HCT116 (cell line): ENCODE data around the gene ASCL2. TPM values are rescaled to one million over a fixed set of nuclear protein-coding genes. Genes with fewer than 3 reads are reported as not detected.

Source experiments
- ATAC-seq: fragments of 200-7000 bp; cut with Tn5 transposase; 2 replicates; pipeline ENCODE4 v1.9.1; 2020; ENCODE audit warnings: mild to moderate bottlenecking, moderate library complexity
- BruUV-seq: library from RNA; stranded (reverse); fragments of 400-500 nt; replicated peaks from 2 replicates; lab custom pipeline; 2021; lab: Mats Ljungman, UMichigan
- CTCF ChIA-PET: fragments of 300-600 bp; sonication (Branson Sonifier 250); formaldehyde crosslinking; loops from one replicate; lab custom pipeline; 2021; ENCODE audit warnings: antibody characterized with exemption; lab: Charles Lee
- POLR2A ChIA-PET: fragments of 300-600, 350-600 bp; sonication (Branson Sonifier 250); formaldehyde crosslinking; loops from one replicate; lab custom pipeline; 2021; ENCODE audit warnings: antibody characterized with exemption; lab: Charles Lee
- RAD21 ChIA-PET, 2 experiments: fragments of 300-600 bp; sonication (Branson Sonifier 250); formaldehyde crosslinking; loops; one replicate each; lab custom pipeline; 2023; ENCODE audit warnings: low total read pairs in 2 of 2; ENCODE audit not compliant: uncharacterized antibody in 2 of 2, unreplicated experiment in 2 of 2, low non-redundant PET in 1 of 2; lab: Charles Lee
- DNase-seq: peaks from one replicate; pipeline ENCODE4 v3.0.0-alpha.2; 2010; ENCODE audit warnings: low read depth, low spot score
- H2AFZ ChIP-seq: fragments of 200-600 bp; shearing (Covaris generic), sonication (generic); 2 replicates; pipeline ENCODE4 v1.6.1; 2017; ENCODE audit warnings: low read depth, mixed run types, mixed read lengths, antibody characterized with exemption, low read length; ENCODE audit not compliant: poor library complexity, severe bottlenecking
- H3K27ac ChIP-seq: 2 replicates; pipeline ENCODE4 v1.5.1; 2012; ENCODE audit warnings: low read depth, low read length
- H3K27me3 ChIP-seq: fragments of 200-600 bp; sonication (generic); 2 replicates; pipeline ENCODE4 v1.6.1; 2016; ENCODE audit warnings: mixed run types, low read length, mixed read lengths; ENCODE audit not compliant: insufficient read depth
- H3K36me3 ChIP-seq, 2 experiments: fragments of 200-500 bp in 1 of 2; fragments of 200-600 bp in 1 of 2; sonication (Bioruptor generic) in 1 of 2; sonication (generic) in 1 of 2; 2 replicates each; pipeline versions ENCODE4 v1.5.1 to v1.6.1; 2014 to 2016; ENCODE audit warnings: low read length in 2 of 2, inconsistent platforms in 1 of 2, mixed read lengths in 1 of 2, mixed run types in 1 of 2; ENCODE audit not compliant: insufficient read depth in 2 of 2, control insufficient read depth in 1 of 2
- H3K4me1 ChIP-seq, 2 experiments: fragments of 200-600 bp in 1 of 2; sonication (generic) in 1 of 2; 2 replicates each; pipeline versions ENCODE4 v1.5.1 to v1.6.1; 2012 to 2017; ENCODE audit warnings: low read length in 2 of 2, inconsistent platforms in 1 of 2, mild to moderate bottlenecking in 1 of 2, mixed read lengths in 1 of 2, mixed run types in 1 of 2, moderate library complexity in 1 of 2; ENCODE audit not compliant: insufficient read depth in 2 of 2, control insufficient read depth in 1 of 2
- H3K4me2 ChIP-seq: fragments of 200-600 bp; sonication (generic); 2 replicates; pipeline ENCODE4 v1.6.1; 2017; ENCODE audit warnings: mixed run types, low read length, mixed read lengths
- H3K4me3 ChIP-seq, 2 experiments: fragments of 200-600 bp in 1 of 2; sonication (generic) in 1 of 2; replicated peaks in 1 of 2; 2 replicates each; pipeline ENCODE4 v1.5.1; 2011 to 2016; ENCODE audit warnings: low read length in 2 of 2, control low read depth in 1 of 2, low read depth in 1 of 2, mild to moderate bottlenecking in 1 of 2, mixed read lengths in 1 of 2, mixed run types in 1 of 2
- H3K79me2 ChIP-seq: fragments of 200-600 bp; sonication (generic); 2 replicates; pipeline ENCODE4 v1.6.1; 2017; ENCODE audit warnings: mild to moderate bottlenecking, mixed run types, low read length, moderate library complexity, mixed read lengths; ENCODE audit not compliant: insufficient read depth
- H3K9ac ChIP-seq: fragments of 200-600 bp; sonication (generic); 2 replicates; pipeline ENCODE4 v1.6.1; 2016; ENCODE audit warnings: low read length, mixed read lengths
- H3K9me2 ChIP-seq: fragments of 200-600 bp; sonication (generic), shearing (Covaris generic); 2 replicates; pipeline ENCODE4 v1.6.1; 2017; ENCODE audit warnings: mixed run types, mild to moderate bottlenecking, moderate library complexity; ENCODE audit not compliant: insufficient read depth
- H3K9me3 ChIP-seq, 2 experiments: fragments of 200-500 bp in 1 of 2; fragments of 200-600 bp in 1 of 2; sonication (Bioruptor generic) in 1 of 2; sonication (generic) in 1 of 2; 2 replicates each; pipeline ENCODE4 v1.6.1; 2014 to 2017; ENCODE audit warnings: low read length in 2 of 2, mixed read lengths in 2 of 2, inconsistent platforms in 1 of 2, low read depth in 1 of 2, mild to moderate bottlenecking in 1 of 2, mixed run types in 1 of 2, moderate library complexity in 1 of 2; ENCODE audit not compliant: control insufficient read depth in 1 of 2, insufficient read depth in 1 of 2
- H4K20me1 ChIP-seq: fragments of 200-600 bp; sonication (generic), shearing (Covaris generic); 2 replicates; pipeline ENCODE4 v1.6.1; 2017; ENCODE audit warnings: mixed run types, mild to moderate bottlenecking, moderate library complexity; ENCODE audit not compliant: insufficient read depth
- ATF3 ChIP-seq: IDR thresholded peaks from 2 replicates; pipeline ENCODE4 v1.6.1; 2012
- CEBPB ChIP-seq: IDR thresholded peaks from 2 replicates; pipeline ENCODE4 v1.6.1; 2012; ENCODE audit warnings: low read depth
- CTCF ChIP-seq, 3 experiments: fragments of 200-600 bp in 1 of 3; sonication (generic) in 1 of 3; IDR thresholded peaks in 2 of 3; conservative IDR thresholded peaks in 1 of 3; 2 replicates each; pipeline ENCODE4 v1.5.1; 2012 to 2017; ENCODE audit warnings: low read depth in 2 of 3, low read length in 2 of 3, antibody characterized with exemption in 1 of 3, borderline replicate concordance in 1 of 3, control low read depth in 1 of 3, mild to moderate bottlenecking in 1 of 3, mixed read lengths in 1 of 3, mixed run types in 1 of 3, moderate library complexity in 1 of 3; ENCODE audit not compliant: insufficient read depth in 1 of 3
- EGR1 ChIP-seq: IDR thresholded peaks from 2 replicates; pipeline ENCODE4 v1.6.1; 2012; ENCODE audit warnings: low read depth
- ELF1 ChIP-seq: IDR thresholded peaks from 2 replicates; pipeline ENCODE4 v1.6.1; 2012; ENCODE audit warnings: low read depth, borderline replicate concordance
- EZH2 ChIP-seq: fragments of 200-600 bp; sonication (generic); IDR thresholded peaks from 2 replicates; pipeline ENCODE4 v1.6.1; 2017; ENCODE audit warnings: antibody characterized with exemption, mixed run types
- EZH2phosphoT487 ChIP-seq: fragments of 200-600 bp; IDR thresholded peaks from 2 replicates; pipeline ENCODE4 v1.6.1; 2018; ENCODE audit warnings: antibody characterized with exemption, borderline replicate concordance
- FOSL1 ChIP-seq: IDR thresholded peaks from 2 replicates; pipeline ENCODE4 v1.6.1; 2012; ENCODE audit warnings: low read depth
- MAX ChIP-seq: IDR thresholded peaks from 2 replicates; pipeline ENCODE4 v1.6.1; 2012
- POLR2A ChIP-seq: IDR thresholded peaks from 2 replicates; pipeline ENCODE4 v1.7.0; 2011; ENCODE audit warnings: borderline replicate concordance; ENCODE audit not compliant: insufficient read depth, insufficient read length; ENCODE audit errors: extremely low read depth
- POLR2AphosphoS5 ChIP-seq: IDR thresholded peaks from 2 replicates; pipeline ENCODE4 v1.6.1; 2011; ENCODE audit warnings: mild to moderate bottlenecking, low read depth, low read length, moderate library complexity
- RAD21 ChIP-seq: IDR thresholded peaks from 2 replicates; pipeline ENCODE4 v1.6.1; 2012; ENCODE audit warnings: low read depth, mild to moderate bottlenecking
- SP1 ChIP-seq: IDR thresholded peaks from 2 replicates; pipeline ENCODE4 v1.6.1; 2012; ENCODE audit warnings: low read depth
- YY1 ChIP-seq: IDR thresholded peaks from 2 replicates; pipeline ENCODE4 v1.6.1; 2011; ENCODE audit warnings: low read length, low read depth, moderate library complexity, mild to moderate bottlenecking; ENCODE audit not compliant: insufficient replicate concordance; ENCODE audit errors: extremely low read depth
- ZBTB33 ChIP-seq: IDR thresholded peaks from 2 replicates; pipeline ENCODE4 v1.6.1; 2011; ENCODE audit warnings: mild to moderate bottlenecking, low read length, moderate library complexity; ENCODE audit not compliant: insufficient replicate concordance; ENCODE audit errors: extremely low read depth
- ZFX ChIP-seq: fragments of 450-650 bp; IDR thresholded peaks from 2 replicates; pipeline ENCODE4 v1.6.1; 2017
- ZNF274 ChIP-seq: fragments of 200-500 bp; sonication (Bioruptor generic); IDR thresholded peaks from 2 replicates; pipeline ENCODE4 v1.6.1; 2014; ENCODE audit warnings: mild to moderate bottlenecking, low read depth, low read length, inconsistent platforms
- intact Hi-C: fragments of 100-400 bp; cut with micrococcal nuclease; formaldehyde crosslinking; loops from 2 replicates; pipeline ENCODE4 v1.10.0; 2022
- total RNA-seq: library from RNA; stranded (reverse); gene quantifications from one replicate; pipeline ENCODE4 v1.2.1, GENCODE V29; 2021; ENCODE audit not compliant: unreplicated experiment
- TF ChIP-seq, protein P1 (sequence below): IDR thresholded peaks from 2 replicates; pipeline ENCODE4 v1.6.1; 2012; ENCODE audit warnings: low read depth

The ASCL2 gene
- total RNA-seq, 1 experiment from 2014 or later, result not detected

DNA sequence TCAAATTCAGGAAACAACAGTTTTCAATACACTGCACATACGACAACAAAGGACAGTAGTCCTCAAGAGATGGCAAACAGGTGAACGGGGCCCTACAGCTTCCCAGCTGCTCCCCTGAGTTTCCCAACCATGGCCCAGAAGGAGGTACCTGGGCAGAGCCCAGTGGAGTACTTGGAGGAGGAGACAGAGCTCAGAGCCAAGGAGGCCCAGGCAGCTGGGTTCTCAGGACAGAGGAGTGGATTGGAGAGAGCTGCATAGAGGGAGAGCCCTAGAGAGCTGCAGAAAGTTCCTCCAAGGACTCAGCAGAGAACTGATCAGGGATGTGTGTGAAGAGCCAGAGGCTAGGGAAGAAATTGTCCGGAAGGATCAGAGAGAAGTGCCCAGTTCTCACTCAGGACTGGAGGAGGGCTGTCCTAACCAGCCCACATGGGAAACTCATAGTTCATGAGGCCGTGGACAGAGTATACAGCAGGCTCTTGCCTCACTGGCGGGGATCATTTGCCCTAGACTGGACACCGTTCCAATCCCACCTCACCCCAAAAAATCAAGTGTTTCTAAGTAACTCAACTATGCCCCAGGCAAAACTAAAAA lies 7.6 kb upstream of the ASCL2 start:
- Histone ChIP-seq H3K4me1 (peaks cover 0 to 3% of the 10 kb centered on the region in 2 experiments; a peak in 1 of 4 replicates), H3K9me3 (no peaks in the 10 kb centered on the region), H3K9me2 (no peaks in the 10 kb centered on the region), H3K4me3 (no peak overlapping the region), H3K36me3 (no peaks in the 10 kb centered on the region), H4K20me1 (no peaks in the 10 kb centered on the region), H3K4me2 (no peak overlapping the region), H3K9ac (no peak overlapping the region), H3K27ac (no peak overlapping the region), H2AFZ (no peak overlapping the region), H3K27me3 (no peaks in the 10 kb centered on the region), H3K79me2 (no peaks in the 10 kb centered on the region)
- ChIA-PET RAD21 (no interaction called here), POLR2A (no interaction called here), CTCF (no interaction called here)
- ATAC-seq (no peak), DNase-seq (no peak)
- intact Hi-C loops, result no loop called here
- TF ChIP-seq POLR2A, result no peak
- TF ChIP-seq CEBPB, result no peak
- no peak for TF ChIP-seq CTCF (IDR thresholded peaks at IDR 0.05 in 2 of 3, conservative IDR thresholded peaks at IDR 0.05 in 1 of 3; ENCODE audit: borderline replicate concordance in 1 of 3, insufficient read depth in 1 of 3, low read depth in 2 of 3, low read length in 2 of 3)
- TF ChIP-seq ZFX, result no peak
- TF ChIP-seq EGR1, result no peak
- TF ChIP-seq SP1, result no peak
- TF ChIP-seq MAX, result no peak
- no peak for TF ChIP-seq FOSL1
- TF ChIP-seq ATF3, result no peak
- no peak for TF ChIP-seq RAD21
- TF ChIP-seq EZH2, result no peak
- no peak for TF ChIP-seq POLR2AphosphoS5
- TF ChIP-seq ELF1, result no peak
- TF ChIP-seq ZNF274, result no peak
- TF ChIP-seq, protein P1, sequence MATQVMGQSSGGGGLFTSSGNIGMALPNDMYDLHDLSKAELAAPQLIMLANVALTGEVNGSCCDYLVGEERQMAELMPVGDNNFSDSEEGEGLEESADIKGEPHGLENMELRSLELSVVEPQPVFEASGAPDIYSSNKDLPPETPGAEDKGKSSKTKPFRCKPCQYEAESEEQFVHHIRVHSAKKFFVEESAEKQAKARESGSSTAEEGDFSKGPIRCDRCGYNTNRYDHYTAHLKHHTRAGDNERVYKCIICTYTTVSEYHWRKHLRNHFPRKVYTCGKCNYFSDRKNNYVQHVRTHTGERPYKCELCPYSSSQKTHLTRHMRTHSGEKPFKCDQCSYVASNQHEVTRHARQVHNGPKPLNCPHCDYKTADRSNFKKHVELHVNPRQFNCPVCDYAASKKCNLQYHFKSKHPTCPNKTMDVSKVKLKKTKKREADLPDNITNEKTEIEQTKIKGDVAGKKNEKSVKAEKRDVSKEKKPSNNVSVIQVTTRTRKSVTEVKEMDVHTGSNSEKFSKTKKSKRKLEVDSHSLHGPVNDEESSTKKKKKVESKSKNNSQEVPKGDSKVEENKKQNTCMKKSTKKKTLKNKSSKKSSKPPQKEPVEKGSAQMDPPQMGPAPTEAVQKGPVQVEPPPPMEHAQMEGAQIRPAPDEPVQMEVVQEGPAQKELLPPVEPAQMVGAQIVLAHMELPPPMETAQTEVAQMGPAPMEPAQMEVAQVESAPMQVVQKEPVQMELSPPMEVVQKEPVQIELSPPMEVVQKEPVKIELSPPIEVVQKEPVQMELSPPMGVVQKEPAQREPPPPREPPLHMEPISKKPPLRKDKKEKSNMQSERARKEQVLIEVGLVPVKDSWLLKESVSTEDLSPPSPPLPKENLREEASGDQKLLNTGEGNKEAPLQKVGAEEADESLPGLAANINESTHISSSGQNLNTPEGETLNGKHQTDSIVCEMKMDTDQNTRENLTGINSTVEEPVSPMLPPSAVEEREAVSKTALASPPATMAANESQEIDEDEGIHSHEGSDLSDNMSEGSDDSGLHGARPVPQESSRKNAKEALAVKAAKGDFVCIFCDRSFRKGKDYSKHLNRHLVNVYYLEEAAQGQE, result no peak
- no peak for TF ChIP-seq YY1
- no peak for TF ChIP-seq ZBTB33
- no peak for TF ChIP-seq EZH2phosphoT487
- BruUV-seq, result no TSS peak
